Keratinocyte (primary cell): ENCODE results near the gene MANSC4. TPM values are rescaled to one million over a fixed set of nuclear protein-coding genes. Genes with fewer than 3 reads are reported as not detected.

Source experiments
- DNase-seq: peaks from one replicate; pipeline ENCODE4 v3.0.0-alpha.2; 2011; ENCODE audit warnings: low read depth, missing footprints, low spot score
- FAIRE-seq: peaks from 2 replicates; lab custom pipeline; 2011; peaks lifted over from hg19 to GRCh38; lab: Jason Lieb, UNC
- H2AFZ ChIP-seq: 2 replicates; pipeline ENCODE4 v1.6.0; 2012; ENCODE audit warnings: low read length, control low read depth, inconsistent platforms; ENCODE audit not compliant: control insufficient read depth
- H3K27ac ChIP-seq: 2 replicates; pipeline ENCODE4 v1.5.1; 2011; ENCODE audit warnings: low read length; ENCODE audit not compliant: control insufficient read depth, insufficient read depth
- H3K27me3 ChIP-seq: 3 replicates; pipeline ENCODE4 v1.6.0; 2011; ENCODE audit warnings: low read length; ENCODE audit not compliant: control insufficient read depth, insufficient read depth; ENCODE audit errors: extremely low read depth
- H3K36me3 ChIP-seq, 2 experiments: 2 replicates in 1 of 2; 3 replicates in 1 of 2; pipeline ENCODE4 v1.5.1; 2011; ENCODE audit warnings: low read length in 2 of 2, mild to moderate bottlenecking in 1 of 2; ENCODE audit not compliant: control insufficient read depth in 2 of 2, insufficient read depth in 2 of 2; ENCODE audit errors: extremely low read depth in 1 of 2
- H3K4me1 ChIP-seq: 3 replicates; pipeline ENCODE4 v1.5.1; 2011; ENCODE audit warnings: low read length; ENCODE audit not compliant: control insufficient read depth, insufficient read depth; ENCODE audit errors: extremely low read depth
- H3K4me2 ChIP-seq: 3 replicates; pipeline ENCODE4 v1.6.0; 2011; ENCODE audit warnings: low read depth, low read length; ENCODE audit not compliant: control insufficient read depth, insufficient read depth; ENCODE audit errors: extremely low read depth
- H3K4me3 ChIP-seq, 3 experiments: fragments of 200-600 bp in 1 of 3; sonication (generic) in 1 of 3; 2 replicates in 2 of 3; 3 replicates in 1 of 3; pipeline ENCODE4 v1.5.1; 2011 to 2016; ENCODE audit warnings: low read length in 3 of 3, mild to moderate bottlenecking in 3 of 3, control low read depth in 2 of 3, inconsistent platforms in 1 of 3, low read depth in 1 of 3, mixed read lengths in 1 of 3, mixed run types in 1 of 3, moderate library complexity in 1 of 3; ENCODE audit not compliant: control insufficient read depth in 2 of 3, insufficient read depth in 2 of 3; ENCODE audit errors: extremely low read depth in 1 of 3
- H3K79me2 ChIP-seq: 2 replicates; pipeline ENCODE4 v1.6.0; 2012; ENCODE audit warnings: low read length; ENCODE audit not compliant: control insufficient read depth, insufficient read depth
- H3K9ac ChIP-seq: 3 replicates; pipeline ENCODE4 v1.6.0; 2011; ENCODE audit warnings: low read length; ENCODE audit not compliant: control insufficient read depth, insufficient read depth; ENCODE audit errors: extremely low read depth
- H3K9me1 ChIP-seq: 3 replicates; pipeline ENCODE4 v1.6.0; 2011; ENCODE audit warnings: low read length; ENCODE audit not compliant: control insufficient read depth, insufficient read depth; ENCODE audit errors: extremely low read depth
- H3K9me3 ChIP-seq: 2 replicates; pipeline ENCODE4 v1.5.1; 2012; ENCODE audit warnings: low read depth, low read length; ENCODE audit not compliant: control insufficient read depth
- H4K20me1 ChIP-seq: 3 replicates; pipeline ENCODE4 v1.6.0; 2011; ENCODE audit warnings: low read length; ENCODE audit not compliant: control insufficient read depth, insufficient read depth; ENCODE audit errors: extremely low read depth
- CTCF ChIP-seq, 3 experiments: IDR thresholded peaks in 1 of 3; conservative IDR thresholded peaks in 1 of 3; optimal IDR thresholded peaks in 1 of 3; 2 replicates in 2 of 3; 3 replicates in 1 of 3; pipeline versions ENCODE3 to v1.5.1; 2011; ENCODE audit warnings: low read length in 3 of 3, mild to moderate bottlenecking in 3 of 3, moderate library complexity in 2 of 3, control low read depth in 1 of 3, inconsistent platforms in 1 of 3; ENCODE audit not compliant: insufficient read depth in 2 of 3; ENCODE audit errors: extremely low read depth in 1 of 3
- EZH2 ChIP-seq: IDR thresholded peaks from one replicate; pipeline ENCODE4 v1.6.1; 2012; ENCODE audit warnings: inconsistent platforms, mild to moderate bottlenecking, low read length, moderate library complexity
- dilution Hi-C: fragments of 300-500 bp; cut with MboI; formaldehyde crosslinking; loops from one replicate; pipeline ENCODE4 v1.7.0; 2020; ENCODE audit warnings: low sequenced_read_pairs; ENCODE audit not compliant: extremely low pct_ligation_motif_present
- polyA minus RNA-seq, 3 experiments: library from RNA; depleted of rRNA, polyadenylated mRNA; stranded (reverse); fragments of >200 nt; gene quantifications; 1 replicate in 1 of 3; 2 replicates in 1 of 3; 3 replicates in 1 of 3; pipeline ENCODE4 v1.2.3, GENCODE V29; 2011
- polyA plus RNA-seq, 5 experiments: library from polyadenylated mRNA; depleted of rRNA in 3 of 5; stranded (reverse) in 3 of 5; stranded (forward) in 1 of 5; unstranded in 1 of 5; fragments of >200 nt; gene quantifications; 1 replicate in 1 of 5; 2 replicates in 3 of 5; 3 replicates in 1 of 5; pipeline versions ENCODE4 v1.2.1 to v1.2.3, GENCODE V29; 2011 to 2012; ENCODE audit warnings: missing spikeins in 2 of 5, low read depth in 1 of 5, low replicate concordance in 1 of 5

The MANSC4 gene
- polyA plus RNA-seq (0.18 to 0.67 TPM (median 0.59 TPM) in 3 replicates), polyA minus RNA-seq (0.23 to 0.29 TPM in 2 of 3 replicates, not detected in the other)
- polyA plus RNA-seq (2011; ENCODE audit: low read depth), result not detected
- 0.12 and 0.27 TPM in 2 replicates for polyA plus RNA-seq (2011; cell fraction: cytosol; rRNA removed)
- 0.36 and 0.48 TPM in 2 replicates for polyA plus RNA-seq (2011; cell fraction: nucleus; rRNA removed)
- 0.58 TPM in 1 of 2 replicates, not detected in the other for polyA plus RNA-seq (2012; ENCODE audit: low replicate concordance)
- polyA minus RNA-seq (2011; cell fraction: cytosol; rRNA and poly(A)+ RNA removed), result not detected
- polyA minus RNA-seq (2011; cell fraction: nucleus; rRNA and poly(A)+ RNA removed), result not detected in 2 replicates

DNA sequence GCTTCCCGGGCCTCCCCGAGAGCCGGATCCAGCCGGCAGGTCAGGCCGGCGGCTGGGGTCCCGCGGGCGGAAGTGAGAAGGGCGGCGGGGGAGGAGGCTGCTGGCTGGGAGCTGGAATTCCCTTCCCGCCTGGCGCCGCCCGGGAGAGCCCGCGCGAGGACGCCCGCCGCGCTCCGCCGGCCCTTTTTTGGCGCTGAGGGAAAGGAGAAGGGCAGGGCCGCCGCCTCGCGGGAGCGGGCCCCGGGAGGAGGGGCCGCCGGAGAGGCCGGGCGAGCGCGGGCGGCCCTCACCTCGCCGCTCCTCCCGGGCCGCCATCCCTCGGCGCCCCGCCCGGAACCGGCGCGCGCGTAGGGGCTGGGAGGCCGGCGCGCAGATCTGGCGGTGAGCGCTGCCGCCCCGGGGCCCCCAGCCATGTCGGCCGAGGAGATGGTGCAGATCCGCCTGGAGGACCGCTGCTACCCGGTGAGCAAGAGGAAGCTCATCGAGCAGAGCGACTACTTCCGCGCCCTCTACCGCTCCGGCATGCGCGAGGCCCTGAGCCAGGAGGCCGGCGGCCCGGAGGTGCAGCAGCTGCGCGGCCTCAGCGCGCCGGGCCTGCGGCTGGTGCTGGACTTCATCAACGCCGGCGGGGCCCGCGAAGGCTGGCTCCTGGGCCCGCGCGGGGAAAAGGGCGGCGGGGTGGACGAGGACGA, at the start of gene MANSC4, which contains the start of gene KLHL42:
Gene MANSC4, minus strand, starts transcription at position 317 of the 692 bp plus-strand sequence. CDS start 8,960 bp downstream, outside the sequence.
Gene KLHL42, plus strand, starts transcription at position 314 of the 692 bp plus-strand sequence. Its CDS starts 98 bp downstream, at position 412.
- Histone ChIP-seq H3K36me3 (peaks cover 0 to 9% of the 10 kb centered on the region in 2 experiments), H3K9ac (peak within 1 kb of the TSS; percentile 89), H3K27me3 (no peaks in the 10 kb centered on the region), H3K4me1 (peaks cover 29% of the 10 kb centered on the region), H3K4me2 (peak within 1 kb of the TSS; percentile 99), H3K9me3 (no peaks in the 10 kb centered on the region), H3K4me3 (peak within 1 kb of the TSS; percentile 71 to 82 (median 78)), H2AFZ (peak within 1 kb of the TSS; percentile 98), H3K9me1 (no peaks in the 10 kb centered on the region), H4K20me1 (no peaks in the 10 kb centered on the region), H3K79me2 (peaks cover 47% of the 10 kb centered on the region), H3K27ac (peak within 1 kb of the TSS; percentile 73)
- DNase-seq (no peak), FAIRE-seq (no peak)
- dilution Hi-C loops, result no loop called here
- TF ChIP-seq CTCF (optimal IDR thresholded peaks at IDR 0.05 in 1 of 3, IDR thresholded peaks at IDR 0.05 in 1 of 3, conservative IDR thresholded peaks at IDR 0.05 in 1 of 3; ENCODE audit: extremely low read depth in 1 of 3, insufficient read depth in 2 of 3, low read length in 3 of 3), result peak in 1 of 3 experiments; percentile 33
- TF ChIP-seq EZH2, result no peak

DNA sequence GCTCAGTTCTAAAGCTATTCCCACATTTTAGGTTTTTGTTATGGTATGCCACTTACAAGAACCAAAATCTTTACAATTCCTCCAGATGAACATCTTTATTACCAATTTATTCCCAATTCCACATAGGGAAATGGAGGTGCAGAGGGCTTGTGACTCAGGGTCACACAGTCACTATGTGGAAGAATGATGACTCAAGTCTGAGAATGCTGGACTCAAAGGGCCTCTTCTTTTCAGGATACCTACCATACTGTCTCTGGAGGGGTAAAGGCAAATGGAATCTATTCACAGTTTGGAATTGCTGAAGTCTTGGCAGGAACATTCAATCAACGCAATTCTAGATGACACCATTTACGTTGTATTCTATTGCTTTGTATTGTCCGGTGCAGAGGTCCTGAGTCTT, 48.2 kb upstream of the MANSC4 start:
- Histone ChIP-seq H3K9me3 (no peaks in the 10 kb centered on the region), H3K4me2 (no peak overlapping the region), H3K4me3 (no peak overlapping the region), H3K36me3 (no peaks in the 10 kb centered on the region), H2AFZ (no peak overlapping the region), H3K4me1 (peaks cover 10% of the 10 kb centered on the region), H3K9ac (no peak overlapping the region), H3K27ac (no peak overlapping the region), H3K9me1 (no peaks in the 10 kb centered on the region), H3K79me2 (no peaks in the 10 kb centered on the region), H4K20me1 (no peaks in the 10 kb centered on the region), H3K27me3 (no peaks in the 10 kb centered on the region)
- TF ChIP-seq EZH2 (no peak), CTCF (optimal IDR thresholded peaks at IDR 0.05 in 1 of 3, IDR thresholded peaks at IDR 0.05 in 1 of 3, conservative IDR thresholded peaks at IDR 0.05 in 1 of 3; ENCODE audit: extremely low read depth in 1 of 3, insufficient read depth in 2 of 3, low read length in 3 of 3) (no peak)
- FAIRE-seq, result peak; percentile 52
- dilution Hi-C loops, result no loop called here
- no peak for DNase-seq
